Measurements from ENCODE around the gene ZNF143.

GRCh38 chr11:9470765-9471164, 10.0 kb downstream of the ZNF143 start:
- TF ChIP-seq CTCF (IDR thresholded peaks at IDR 0.05), result no peak
- TF ChIP-seq ZFX (IDR thresholded peaks at IDR 0.05; ENCODE audit: borderline replicate concordance), result no peak
